ENCODE data around the gene CDHR1. TPM values are rescaled to one million over a fixed set of nuclear protein-coding genes. Genes with fewer than 3 reads are reported as not detected.
A peak's percentile ranks its signal among the peaks of the same experiment; 100 is the strongest.

The CDHR1 gene
- polyA plus RNA-seq, 3 donors = not detected

- Mint-ChIP-seq H3K4me3 (no peak overlapping the region), H3K4me1 (no peaks in the 10 kb centered on the region), H3K27me3 (ENCODE audit: low read depth in 3 of 3) (peaks cover 31 to 44% (median 35%) of the 10 kb centered on the region in 3 donors), H3K27ac (peak overlapping the region in 1 of 7 donors; percentile 37), H3K9me3 (no peaks in the 10 kb centered on the region), H3K36me3 (no peaks in the 10 kb centered on the region)
- Histone ChIP-seq H3K27ac (ENCODE audit: low read depth in 1 of 2, low read length in 2 of 2) (no peak overlapping the region), H3K4me1 (ENCODE audit: control insufficient read depth in 1 of 2, insufficient read depth in 2 of 2, low read length in 2 of 2) (no peaks in the 10 kb centered on the region), H3K9ac (ENCODE audit: insufficient read depth, low read length, poor library complexity, severe bottlenecking) (no peak overlapping the region), H4K20me1 (ENCODE audit: insufficient read depth, low read length) (no peaks in the 10 kb centered on the region), H3K79me2 (ENCODE audit: insufficient read depth, low read length) (no peaks in the 10 kb centered on the region), H3K4me2 (replicated peaks; ENCODE audit: extremely low read depth, low read length, poor library complexity, severe bottlenecking) (no peak overlapping the region), H2AFZ (ENCODE audit: insufficient read depth, low read depth, low read length, poor library complexity, severe bottlenecking) (no peak overlapping the region), H3K27me3 (ENCODE audit: control insufficient read depth in 2 of 2, insufficient read depth in 2 of 2, low read length in 2 of 2) (peaks cover 27 to 40% of the 10 kb centered on the region in 2 donors), H3K36me3 (replicated peaks in 1 of 2; ENCODE audit: control insufficient read depth in 1 of 2, insufficient read depth in 2 of 2, low read length in 2 of 2) (no peaks in the 10 kb centered on the region), H3K9me3 (replicated peaks in 1 of 2; ENCODE audit: control insufficient read depth in 1 of 2, insufficient read depth in 1 of 2, low read length in 2 of 2) (peaks cover 0 to 13% of the 10 kb centered on the region in 2 donors), H3K4me3 (replicated peaks in 1 of 3; ENCODE audit: low read depth in 2 of 3, low read length in 3 of 3) (no peak overlapping the region)
- intact Hi-C loops (cut with micrococcal nuclease) = loop anchor here in 1 of 2 donors (5.0 kb wide), 1 partner anchor 46 kb away; no protein-coding TSS in a partner anchor
- DNase-seq = no peak
- TF ChIP-seq, protein P1, sequence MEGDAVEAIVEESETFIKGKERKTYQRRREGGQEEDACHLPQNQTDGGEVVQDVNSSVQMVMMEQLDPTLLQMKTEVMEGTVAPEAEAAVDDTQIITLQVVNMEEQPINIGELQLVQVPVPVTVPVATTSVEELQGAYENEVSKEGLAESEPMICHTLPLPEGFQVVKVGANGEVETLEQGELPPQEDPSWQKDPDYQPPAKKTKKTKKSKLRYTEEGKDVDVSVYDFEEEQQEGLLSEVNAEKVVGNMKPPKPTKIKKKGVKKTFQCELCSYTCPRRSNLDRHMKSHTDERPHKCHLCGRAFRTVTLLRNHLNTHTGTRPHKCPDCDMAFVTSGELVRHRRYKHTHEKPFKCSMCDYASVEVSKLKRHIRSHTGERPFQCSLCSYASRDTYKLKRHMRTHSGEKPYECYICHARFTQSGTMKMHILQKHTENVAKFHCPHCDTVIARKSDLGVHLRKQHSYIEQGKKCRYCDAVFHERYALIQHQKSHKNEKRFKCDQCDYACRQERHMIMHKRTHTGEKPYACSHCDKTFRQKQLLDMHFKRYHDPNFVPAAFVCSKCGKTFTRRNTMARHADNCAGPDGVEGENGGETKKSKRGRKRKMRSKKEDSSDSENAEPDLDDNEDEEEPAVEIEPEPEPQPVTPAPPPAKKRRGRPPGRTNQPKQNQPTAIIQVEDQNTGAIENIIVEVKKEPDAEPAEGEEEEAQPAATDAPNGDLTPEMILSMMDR (IDR thresholded peaks at IDR 0.05) = no peak
- 77% methylated on average over 4 of the region's 7 CpGs for whole genome bisulfite sequencing (ENCODE audit: insufficient coverage)
Measured at GRCh38 chr10:84198206-84198915, 4.0 kb downstream of the CDHR1 start.

- Histone ChIP-seq H3K27me3 (ENCODE audit: control insufficient read depth in 2 of 2, insufficient read depth in 2 of 2, low read length in 2 of 2) (peaks cover 8 to 19% of the 10 kb centered on the region in 2 donors), H3K9ac (ENCODE audit: insufficient read depth, low read length, poor library complexity, severe bottlenecking) (no peak overlapping the region), H4K20me1 (ENCODE audit: insufficient read depth, low read length) (no peaks in the 10 kb centered on the region), H3K36me3 (replicated peaks in 1 of 2; ENCODE audit: control insufficient read depth in 1 of 2, insufficient read depth in 2 of 2, low read length in 2 of 2) (no peaks in the 10 kb centered on the region), H3K79me2 (ENCODE audit: insufficient read depth, low read length) (no peaks in the 10 kb centered on the region), H3K27ac (ENCODE audit: low read depth in 1 of 2, low read length in 2 of 2) (no peak overlapping the region), H3K9me3 (replicated peaks in 1 of 2; ENCODE audit: control insufficient read depth in 1 of 2, insufficient read depth in 1 of 2, low read length in 2 of 2) (no peaks in the 10 kb centered on the region), H3K4me3 (replicated peaks in 1 of 3; ENCODE audit: low read depth in 2 of 3, low read length in 3 of 3) (no peak overlapping the region), H3K4me1 (ENCODE audit: control insufficient read depth in 1 of 2, insufficient read depth in 2 of 2, low read length in 2 of 2) (no peaks in the 10 kb centered on the region), H2AFZ (ENCODE audit: insufficient read depth, low read depth, low read length, poor library complexity, severe bottlenecking) (no peak overlapping the region), H3K4me2 (replicated peaks; ENCODE audit: extremely low read depth, low read length, poor library complexity, severe bottlenecking) (no peak overlapping the region)
- H3K36me3 Mint-ChIP-seq = no peaks in the 10 kb centered on the region
- intact Hi-C loops (cut with micrococcal nuclease) = no loop called here
- no peaks in the 10 kb centered on the region for H3K4me1 Mint-ChIP-seq
- no peak overlapping the region for H3K4me3 Mint-ChIP-seq
- 80% methylated on average over 8 of the region's 11 CpGs for WGBS (ENCODE audit: insufficient coverage)
- peaks cover 11 to 21% (median 17%) of the 10 kb centered on the region in 3 donors for H3K27me3 Mint-ChIP-seq (ENCODE audit: low read depth in 3 of 3)
- H3K9me3 Mint-ChIP-seq = no peaks in the 10 kb centered on the region
- TF ChIP-seq, protein P1 (IDR thresholded peaks at IDR 0.05) = no peak
- no peak overlapping the region for H3K27ac Mint-ChIP-seq
- no peak for DNase-seq
Measured at GRCh38 chr10:84200537-84201243, 6.4 kb downstream of the CDHR1 start.

Data from CD14-positive monocyte (primary cell).